Measurements from ENCODE around the gene PRICKLE3.
"Not testable (repeated sequence)": the region's sequence is repeated elsewhere in the genome, so short reads cannot be mapped to it uniquely, and the experiment has no call there.

PRICKLE3 gene

GRCh38 chrX:49178537-49178936, 7.6 kb downstream of the PRICKLE3 start:
- no peak for DNase-seq

- no peak for DNase-seq
Measured at GRCh38 chrX:49177873-49178480, 8.2 kb downstream of the PRICKLE3 start.

DNA sequence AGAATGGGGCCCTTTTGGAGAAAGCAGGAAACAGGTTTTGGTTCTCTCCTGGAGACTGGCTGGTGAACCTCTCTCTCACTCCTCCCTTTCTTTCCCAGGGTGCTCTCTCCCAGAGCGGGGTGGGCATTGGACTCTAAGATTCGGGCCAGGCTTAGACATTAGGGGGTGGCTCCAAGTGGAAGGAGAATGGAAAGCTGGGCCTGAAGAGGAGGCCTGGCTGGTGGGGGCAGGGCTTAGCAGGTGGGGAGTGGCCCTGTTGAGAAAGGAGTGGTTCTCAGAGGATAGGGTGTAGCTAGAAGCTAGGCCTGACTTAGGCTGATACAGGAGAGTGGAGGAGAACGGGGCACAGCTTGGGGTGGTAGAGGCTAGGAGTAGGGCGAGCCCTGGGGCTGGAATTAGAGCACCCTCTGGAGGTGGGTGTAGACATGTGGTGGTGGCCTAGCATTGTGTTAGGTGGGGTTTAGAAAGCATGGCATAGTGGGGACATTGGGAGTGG, 8.8 kb downstream of the PRICKLE3 start:
- no peak for DNase-seq

- no peak for DNase-seq
Measured at GRCh38 chrX:49176421-49177326, 9.5 kb downstream of the PRICKLE3 start.

- DNase-seq: no peak
Measured at GRCh38 chrX:49175435-49176274, 10.5 kb downstream of the PRICKLE3 start.

GRCh38 chrX:49174723-49175122, 11.4 kb downstream of the PRICKLE3 start:
- no peak for DNase-seq

DNA sequence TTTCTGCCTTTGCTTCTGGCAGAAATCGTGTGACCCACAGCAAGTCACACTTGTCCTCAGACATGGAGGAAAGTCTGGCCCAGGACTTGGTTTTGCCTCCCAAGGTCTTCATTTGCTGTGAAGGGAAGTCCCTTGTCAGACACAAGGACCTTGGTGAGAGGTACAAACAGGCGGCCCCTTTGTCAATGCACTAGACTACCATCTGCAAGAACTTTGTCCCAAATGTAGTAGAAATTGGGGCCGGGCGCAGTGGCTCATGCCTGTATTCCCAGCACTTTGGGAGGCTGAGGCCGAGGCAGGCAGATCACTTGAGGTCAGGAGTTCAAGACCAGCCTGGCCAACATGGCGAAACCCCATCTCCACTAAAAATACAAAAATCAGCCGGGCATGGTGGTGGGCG, 12.6 kb downstream of the PRICKLE3 start:
- not testable (repeated sequence) for DNase-seq

DNA sequence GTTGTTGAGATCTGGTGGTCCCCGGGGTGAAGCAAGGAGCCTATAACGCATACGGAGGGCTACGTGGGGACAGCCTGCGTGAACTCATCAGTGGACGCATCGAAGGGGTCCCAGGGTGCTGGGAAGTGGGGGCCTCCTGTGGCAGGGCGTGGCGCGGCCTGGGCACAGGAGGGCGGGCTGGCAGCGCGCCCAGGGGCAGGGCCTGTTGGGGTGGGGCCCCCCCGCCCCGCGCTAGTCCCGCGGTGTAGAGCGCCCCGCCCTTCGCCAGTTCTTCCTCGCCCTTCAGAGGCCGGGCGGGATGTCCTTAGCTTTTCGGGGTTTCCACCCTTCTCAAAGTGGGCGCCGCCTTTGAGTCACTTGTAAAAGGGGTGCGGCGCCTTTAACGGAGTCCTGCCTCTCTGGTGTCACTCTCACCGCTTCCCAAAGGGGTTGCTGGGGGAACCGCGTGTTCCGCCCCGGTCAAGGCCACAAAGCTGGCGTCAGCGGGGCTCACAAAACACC, 13.8 kb downstream of the PRICKLE3 start:
- peak; percentile 40 for DNase-seq

- DNase-seq: peak; percentile 45
Measured at GRCh38 chrX:49171752-49172279, 14.4 kb downstream of the PRICKLE3 start, which contains the start of gene PLP2. Gene PLP2 (plus strand): TSS chrX:49171898. CDS start chrX:49172001, 103 bp downstream.

- DNase-seq: no peak
Measured at GRCh38 chrX:49167740-49168108, 18.4 kb downstream of the PRICKLE3 start.

GRCh38 chrX:49166914-49167739, 19.0 kb downstream of the PRICKLE3 start:
- DNase-seq: peak; percentile 63

DNA sequence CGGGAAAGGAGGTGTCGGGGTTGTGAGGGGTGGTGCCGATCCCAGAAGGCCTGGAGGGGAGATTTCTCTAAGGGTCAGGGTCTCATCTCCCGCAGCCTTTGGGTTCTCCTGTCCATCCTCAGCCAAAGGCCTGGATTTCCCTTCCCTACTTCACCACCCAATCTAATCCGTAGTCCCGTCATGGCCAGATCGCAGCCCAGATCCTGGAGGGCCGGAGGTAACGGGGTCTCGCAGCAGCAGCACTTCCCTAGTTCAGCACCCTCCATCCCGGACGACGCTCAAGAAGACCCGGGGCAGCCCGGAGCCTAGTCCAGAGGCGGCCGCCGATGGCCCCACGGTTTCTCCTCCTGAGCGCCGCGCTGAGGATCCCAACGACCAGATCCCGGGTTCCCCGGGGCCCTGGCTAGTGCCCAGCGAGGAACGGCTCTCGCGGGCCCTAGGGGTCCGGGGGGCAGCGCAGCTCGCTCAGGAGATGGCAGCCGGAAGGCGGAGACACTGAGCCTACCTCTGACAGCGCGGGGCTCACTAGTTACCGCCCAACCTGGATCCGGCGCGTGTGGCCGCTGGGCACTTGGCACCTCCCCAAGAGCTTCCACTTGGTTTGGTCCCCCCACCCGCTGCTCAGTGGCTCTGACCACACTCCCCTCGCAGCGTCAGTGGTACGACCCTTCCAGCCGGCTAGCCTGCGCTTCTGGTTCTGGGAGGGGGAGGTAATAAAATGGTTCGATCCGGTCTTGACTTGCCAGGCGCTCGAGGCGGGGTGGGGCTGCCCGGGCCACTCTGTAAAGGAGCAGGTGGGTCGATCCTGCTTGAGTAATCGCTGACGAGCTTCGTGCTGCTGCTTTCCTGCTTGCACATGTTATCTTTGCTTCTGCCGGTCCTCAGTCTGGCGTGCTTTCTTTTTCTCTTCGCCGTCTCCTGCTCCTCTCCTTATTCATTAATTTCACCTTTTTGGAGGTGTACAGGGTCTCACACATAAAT, 20.0 kb downstream of the PRICKLE3 start:
- peak; percentile 90 for DNase-seq

DNA sequence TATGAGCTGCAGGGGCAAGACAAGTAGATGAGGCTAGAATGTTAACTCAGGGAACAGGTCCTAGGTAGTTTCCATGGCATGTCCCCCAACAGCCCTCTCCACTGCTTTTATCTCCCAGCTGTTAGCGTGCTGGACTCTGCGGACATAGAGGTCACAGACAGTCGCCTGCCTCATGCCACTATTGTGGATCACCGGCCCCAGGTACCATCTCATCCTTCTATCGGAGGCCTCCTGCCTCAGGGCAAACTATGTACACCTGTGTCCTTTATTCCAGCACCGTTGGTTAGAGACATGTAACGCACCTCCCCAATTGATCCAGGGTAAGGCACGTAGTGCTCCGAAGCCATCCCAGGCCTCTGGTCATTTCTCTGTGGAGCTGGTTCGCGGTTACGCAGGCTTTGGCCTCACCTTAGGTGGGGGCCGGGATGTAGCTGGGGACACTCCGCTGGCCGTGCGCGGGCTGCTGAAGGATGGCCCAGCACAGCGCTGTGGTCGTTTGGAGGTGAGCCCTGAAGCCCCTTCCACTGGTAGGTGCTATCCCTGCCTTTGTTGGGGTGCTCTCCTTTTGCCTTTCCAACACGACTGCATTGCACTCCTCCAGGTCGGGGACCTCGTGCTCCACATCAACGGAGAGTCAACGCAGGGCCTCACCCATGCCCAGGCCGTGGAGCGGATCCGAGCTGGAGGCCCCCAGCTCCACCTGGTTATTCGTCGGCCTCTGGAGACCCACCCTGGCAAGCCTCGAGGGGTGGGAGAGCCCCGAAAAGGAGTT, 21.4 kb downstream of the PRICKLE3 start:
- DNase-seq: no peak

GRCh38 chrX:49163555-49164419, 22.4 kb downstream of the PRICKLE3 start:
- peak; percentile 90 for DNase-seq

GRCh38 chrX:49162620-49163019, 23.6 kb downstream of the PRICKLE3 start, which contains the start of gene MAGIX:
Gene MAGIX (plus strand): TSS chrX:49162758. CDS start chrX:49162890, 132 bp downstream.
- DNase-seq: no peak

- no peak for DNase-seq
Measured at GRCh38 chrX:49161632-49162031, 24.5 kb downstream of the PRICKLE3 start.

GRCh38 chrX:49160908-49161307, 25.3 kb downstream of the PRICKLE3 start:
- DNase-seq: no peak

DNA sequence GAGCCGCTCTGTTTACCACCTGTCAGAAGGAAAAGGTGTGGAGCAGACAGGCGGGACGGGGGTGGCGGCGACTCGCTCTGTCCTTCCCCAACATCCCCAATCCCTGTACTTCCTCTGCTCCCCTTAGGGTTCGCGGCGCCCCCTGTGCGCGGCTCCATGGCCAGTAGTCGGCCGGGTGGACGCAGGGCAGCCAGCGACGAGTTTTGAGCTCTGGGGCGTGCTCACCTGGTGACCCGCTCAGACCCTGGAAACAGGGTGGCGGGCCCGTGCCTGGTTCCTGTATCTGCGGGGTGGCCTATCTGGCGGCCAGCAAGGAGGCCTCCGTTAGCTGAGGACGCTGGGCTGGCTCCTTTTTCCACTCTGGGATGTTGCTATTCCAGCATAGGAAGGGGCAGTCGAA, 29.0 kb downstream of the PRICKLE3 start:
- DNase-seq: no peak

Measured in eye (tissue), 1 donor.